ENCODE data around the gene EXOC2.

DNA sequence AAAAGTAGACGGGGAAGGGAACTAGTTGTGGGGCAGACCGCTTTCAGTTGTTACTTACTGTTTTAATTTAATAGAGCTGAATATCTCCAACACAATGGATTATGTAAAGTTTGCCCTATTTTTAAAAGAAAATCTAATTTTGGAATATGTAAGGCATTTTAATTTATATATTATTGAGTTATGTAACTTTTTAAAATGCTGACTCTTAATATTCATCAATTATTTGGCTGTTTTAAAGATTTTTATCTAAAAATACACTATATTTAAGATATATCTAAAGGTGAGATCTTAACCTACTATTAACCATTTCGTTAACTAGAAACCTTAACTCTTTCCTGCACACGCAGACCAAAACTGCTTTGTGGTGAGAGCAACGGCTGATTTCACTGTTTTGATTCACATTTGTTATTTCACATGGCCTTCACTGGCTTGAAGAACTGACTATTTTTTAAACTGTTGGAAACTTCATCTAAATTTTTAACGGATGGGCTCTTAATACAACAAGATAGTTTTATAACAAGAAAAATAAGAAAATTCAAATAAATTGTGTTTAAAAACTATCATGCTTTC is 123.9 kb downstream of the EXOC2 start:
- TF ChIP-seq POLR2A (IDR thresholded peaks at IDR 0.05; ENCODE audit: low read depth, low read length) (no peak), TAF1 (IDR thresholded peaks at IDR 0.05; ENCODE audit: low read depth, low read length) (no peak), POLR2AphosphoS5 (IDR thresholded peaks at IDR 0.05; ENCODE audit: low read depth, low read length) (no peak), PAX5 (IDR thresholded peaks at IDR 0.05; ENCODE audit: insufficient read depth, low read length, severe bottlenecking) (no peak), SPI1 (IDR thresholded peaks at IDR 0.05; ENCODE audit: low read depth, low read length) (no peak)
